ENCODE measurements around the gene MAST3.

DNA sequence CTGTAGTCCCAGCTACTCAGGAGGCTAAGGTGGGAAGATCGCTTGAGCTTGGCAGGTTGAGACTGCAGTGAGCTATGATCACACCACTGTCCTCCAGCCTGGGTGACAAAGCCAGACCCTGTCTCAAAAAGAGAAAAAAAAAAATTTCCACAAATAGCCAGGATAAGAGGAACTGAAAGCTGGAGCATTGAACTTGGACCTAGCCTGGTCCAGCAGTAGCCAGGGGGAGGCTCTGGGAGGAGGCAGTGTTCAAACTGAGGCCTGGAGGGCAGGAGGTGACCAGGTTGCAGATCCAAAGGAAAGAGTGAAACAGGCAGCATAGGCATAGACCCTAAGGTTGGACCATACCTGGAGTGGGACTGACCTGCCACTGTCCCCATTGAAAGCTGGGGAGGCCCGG, 28.5 kb downstream of the MAST3 start:
- TF ChIP-seq, protein P1, sequence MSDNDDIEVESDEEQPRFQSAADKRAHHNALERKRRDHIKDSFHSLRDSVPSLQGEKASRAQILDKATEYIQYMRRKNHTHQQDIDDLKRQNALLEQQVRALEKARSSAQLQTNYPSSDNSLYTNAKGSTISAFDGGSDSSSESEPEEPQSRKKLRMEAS (IDR thresholded peaks at IDR 0.05; ENCODE audit: low read depth, low read length), result no peak
- TF ChIP-seq, protein P2, sequence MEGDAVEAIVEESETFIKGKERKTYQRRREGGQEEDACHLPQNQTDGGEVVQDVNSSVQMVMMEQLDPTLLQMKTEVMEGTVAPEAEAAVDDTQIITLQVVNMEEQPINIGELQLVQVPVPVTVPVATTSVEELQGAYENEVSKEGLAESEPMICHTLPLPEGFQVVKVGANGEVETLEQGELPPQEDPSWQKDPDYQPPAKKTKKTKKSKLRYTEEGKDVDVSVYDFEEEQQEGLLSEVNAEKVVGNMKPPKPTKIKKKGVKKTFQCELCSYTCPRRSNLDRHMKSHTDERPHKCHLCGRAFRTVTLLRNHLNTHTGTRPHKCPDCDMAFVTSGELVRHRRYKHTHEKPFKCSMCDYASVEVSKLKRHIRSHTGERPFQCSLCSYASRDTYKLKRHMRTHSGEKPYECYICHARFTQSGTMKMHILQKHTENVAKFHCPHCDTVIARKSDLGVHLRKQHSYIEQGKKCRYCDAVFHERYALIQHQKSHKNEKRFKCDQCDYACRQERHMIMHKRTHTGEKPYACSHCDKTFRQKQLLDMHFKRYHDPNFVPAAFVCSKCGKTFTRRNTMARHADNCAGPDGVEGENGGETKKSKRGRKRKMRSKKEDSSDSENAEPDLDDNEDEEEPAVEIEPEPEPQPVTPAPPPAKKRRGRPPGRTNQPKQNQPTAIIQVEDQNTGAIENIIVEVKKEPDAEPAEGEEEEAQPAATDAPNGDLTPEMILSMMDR (IDR thresholded peaks at IDR 0.05; ENCODE audit: low read depth, low read length), result no peak

Data from NB4 (cell line).